Bone marrow (tissue), 2 donors: ENCODE data around the gene MOV10.

Experiments used
- DNase-seq, 2 donors: peaks; one replicate each; lab custom pipeline; 2025; lab: John Stamatoyannopoulos, UW

Gene MOV10

DNA sequence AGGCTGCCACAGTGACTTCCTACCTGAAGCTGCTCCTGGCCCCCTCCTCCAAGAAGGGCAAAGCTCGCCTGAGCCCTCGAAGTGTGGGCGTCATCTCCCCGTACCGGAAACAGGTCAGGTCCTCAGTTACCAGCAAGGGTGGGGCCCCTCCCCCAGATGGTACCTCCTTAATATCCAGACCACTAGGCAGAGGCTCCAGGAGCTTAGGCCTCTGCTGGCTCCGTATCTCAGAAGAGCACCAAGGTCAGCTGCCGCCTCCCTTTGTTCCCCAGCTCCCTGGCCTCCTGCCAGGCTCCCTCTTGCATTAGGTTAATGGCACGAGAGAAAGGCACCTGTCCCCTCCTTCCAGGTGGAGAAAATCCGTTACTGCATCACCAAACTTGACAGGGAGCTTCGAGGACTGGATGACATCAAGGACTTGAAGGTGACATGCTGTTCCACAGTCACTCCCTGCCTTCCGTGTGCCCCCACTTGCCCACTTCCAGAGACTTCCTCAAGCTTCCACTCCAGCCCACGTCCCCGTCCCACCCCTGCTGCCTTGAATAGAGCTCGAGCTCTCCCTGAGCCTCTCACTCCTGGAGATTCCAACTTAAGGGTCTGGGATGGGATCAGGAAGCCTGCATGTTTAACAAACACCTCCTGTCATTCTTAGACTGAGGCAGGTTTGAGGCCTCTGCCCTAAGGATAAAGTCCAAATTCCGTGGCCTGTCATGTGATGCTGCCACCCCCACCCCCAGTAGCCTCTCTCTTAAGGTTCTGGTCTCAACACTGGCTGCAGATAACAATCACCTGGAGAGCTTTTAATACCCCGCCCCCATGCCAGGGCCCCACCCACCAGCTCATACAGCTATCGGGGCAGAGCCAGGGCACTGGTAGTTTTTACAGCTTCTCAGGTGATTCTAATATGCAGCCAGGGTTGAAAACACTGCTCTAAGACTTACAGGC, 24.2 kb downstream of the MOV10 start:
- DNase-seq = no peak

GRCh38 chr1:112699425-112700144, 25.1 kb downstream of the MOV10 start:
- DNase-seq = no peak

DNA sequence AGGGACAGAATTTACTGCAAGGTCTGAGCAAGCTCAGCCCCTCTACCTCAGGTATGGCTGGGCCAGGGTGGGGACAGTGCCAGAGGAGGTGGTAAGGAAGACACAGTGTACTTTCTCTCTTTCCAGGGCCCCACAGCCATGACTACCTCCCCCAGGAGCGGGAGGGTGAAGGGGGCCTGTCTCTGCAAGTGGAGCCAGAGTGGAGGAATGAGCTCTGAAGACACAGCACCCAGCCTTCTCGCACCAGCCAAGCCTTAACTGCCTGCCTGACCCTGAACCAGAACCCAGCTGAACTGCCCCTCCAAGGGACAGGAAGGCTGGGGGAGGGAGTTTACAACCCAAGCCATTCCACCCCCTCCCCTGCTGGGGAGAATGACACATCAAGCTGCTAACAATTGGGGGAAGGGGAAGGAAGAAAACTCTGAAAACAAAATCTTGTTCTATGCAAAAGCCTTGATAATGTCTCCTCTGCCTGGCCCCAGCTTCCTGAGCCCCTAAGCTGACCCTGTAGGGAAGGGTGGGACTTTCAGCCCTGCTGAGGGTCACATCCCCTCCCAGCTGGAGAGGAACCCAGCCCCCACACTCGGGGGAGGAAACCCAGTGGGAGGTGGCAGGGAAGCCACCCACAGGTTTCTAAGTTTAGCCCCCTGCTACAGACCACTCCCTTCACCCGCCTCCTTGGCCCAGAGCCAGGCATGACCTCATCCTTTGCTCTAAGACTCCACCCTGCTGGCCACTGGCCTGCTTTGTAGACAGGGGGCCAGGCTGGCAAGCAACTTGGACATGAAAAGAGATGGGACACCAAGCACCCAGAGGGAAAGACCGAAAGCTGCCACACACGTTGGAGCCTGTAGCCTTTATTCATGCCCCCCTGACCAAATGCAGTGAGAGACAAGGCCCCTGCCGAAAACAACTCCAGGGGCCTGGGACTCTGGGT, 26.1 kb downstream of the MOV10 start:
- DNase-seq = peak; percentile 77 to 98

DNA sequence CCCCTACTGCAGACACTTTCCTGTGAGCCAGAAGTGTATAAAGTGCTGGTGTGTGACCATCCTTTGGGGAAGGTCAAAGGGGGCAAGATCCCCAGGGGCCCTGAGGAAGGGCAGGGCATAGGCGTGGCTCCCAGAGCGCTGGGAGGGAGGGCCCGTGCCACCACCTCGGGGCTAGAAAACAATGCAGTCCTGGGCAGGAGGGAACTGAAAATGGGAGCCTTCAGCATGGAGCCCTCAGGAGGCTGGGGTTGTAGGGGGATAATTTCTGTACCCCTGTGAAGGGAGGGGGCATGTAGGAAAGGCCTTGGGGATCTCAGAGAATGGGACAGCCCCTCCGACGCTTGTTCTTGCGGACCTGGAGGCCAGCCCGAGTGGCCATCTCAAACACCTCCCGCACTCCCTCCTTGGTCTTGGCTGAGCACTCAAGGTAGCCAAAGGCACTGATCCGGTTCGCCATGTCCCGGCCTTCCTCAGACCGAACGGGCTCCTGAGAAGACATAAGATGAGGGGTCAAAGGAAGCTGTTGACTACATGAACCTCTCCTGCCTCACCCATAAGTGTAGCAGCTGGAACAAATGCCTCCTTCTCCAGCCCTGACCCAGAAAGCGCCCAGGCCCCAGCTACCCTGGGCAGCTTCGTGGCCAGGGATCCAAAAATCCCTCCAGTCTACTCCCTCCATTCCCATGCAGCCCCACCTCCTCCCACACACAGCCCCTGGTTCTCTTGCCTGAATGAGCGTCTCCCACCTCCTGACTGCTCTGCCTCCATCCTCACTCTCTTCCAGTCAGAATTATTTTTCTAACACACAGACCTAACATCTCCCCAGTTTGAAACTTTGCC, 27.0 kb downstream of the MOV10 start:
- no peak for DNase-seq

DNA sequence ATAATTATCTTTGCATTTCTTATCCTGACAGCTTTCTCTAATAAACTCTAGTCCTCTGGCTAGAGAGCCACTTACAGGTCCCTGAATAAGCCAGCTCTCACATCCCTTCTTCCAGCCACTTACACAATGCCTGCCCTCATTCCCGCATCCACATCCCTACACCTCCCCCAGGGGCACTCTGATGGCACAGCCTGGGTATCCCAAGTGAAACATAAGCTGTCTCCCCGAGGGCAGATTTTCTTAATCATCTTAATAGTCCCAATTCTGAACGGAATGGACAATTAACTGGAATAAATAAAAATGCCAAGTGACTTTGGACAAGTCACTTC, 27.6 kb downstream of the MOV10 start:
- no peak for DNase-seq

DNA sequence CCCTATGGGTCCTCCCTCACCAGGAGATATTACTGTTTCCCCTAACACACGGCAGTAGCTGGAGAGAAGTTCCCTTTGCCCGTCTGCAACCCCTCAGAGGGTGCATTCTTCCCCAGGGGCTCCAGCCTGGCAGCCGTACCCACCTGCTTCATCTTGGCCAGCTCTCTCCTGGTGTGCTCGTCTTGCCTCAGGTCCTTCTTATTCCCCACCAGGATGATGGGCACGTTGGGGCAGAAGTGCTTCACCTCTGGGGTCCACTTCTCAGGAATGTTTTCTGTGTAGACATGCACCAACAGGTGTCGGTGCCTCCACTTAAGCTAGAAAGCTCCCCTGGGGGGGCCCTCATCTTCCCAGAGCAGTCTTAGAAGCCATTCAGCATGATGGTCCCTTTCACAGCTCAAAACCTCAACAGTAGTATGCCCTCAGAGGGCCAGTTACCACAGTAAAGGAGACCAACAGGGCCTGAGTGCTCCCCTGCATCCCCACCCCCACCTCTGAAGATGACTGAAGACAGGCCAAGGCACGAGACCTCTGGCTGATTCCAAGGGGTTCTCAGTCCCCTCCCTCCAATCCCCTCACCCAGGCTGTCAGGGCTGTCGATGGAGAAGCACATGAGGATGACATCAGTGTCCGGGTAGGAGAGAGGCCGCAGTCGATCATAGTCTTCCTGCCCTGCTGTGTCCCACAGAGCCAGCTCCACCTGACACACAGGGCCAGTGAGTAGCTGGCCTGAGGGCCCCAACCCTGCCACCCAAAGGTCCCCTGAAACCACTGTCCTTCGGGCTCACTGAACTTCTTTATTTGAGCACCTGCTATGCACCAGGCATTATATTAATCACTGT, 28.2 kb downstream of the MOV10 start:
- no peak for DNase-seq

- DNase-seq = no peak
Observed at GRCh38 chr1:112703706-112704105, 29.2 kb downstream of the MOV10 start.

GRCh38 chr1:112704391-112704933, 30.0 kb downstream of the MOV10 start:
- no peak for DNase-seq

- peak in 1 of 2 donors; percentile 53 for DNase-seq
Observed at GRCh38 chr1:112704934-112705627, 30.6 kb downstream of the MOV10 start.

DNA sequence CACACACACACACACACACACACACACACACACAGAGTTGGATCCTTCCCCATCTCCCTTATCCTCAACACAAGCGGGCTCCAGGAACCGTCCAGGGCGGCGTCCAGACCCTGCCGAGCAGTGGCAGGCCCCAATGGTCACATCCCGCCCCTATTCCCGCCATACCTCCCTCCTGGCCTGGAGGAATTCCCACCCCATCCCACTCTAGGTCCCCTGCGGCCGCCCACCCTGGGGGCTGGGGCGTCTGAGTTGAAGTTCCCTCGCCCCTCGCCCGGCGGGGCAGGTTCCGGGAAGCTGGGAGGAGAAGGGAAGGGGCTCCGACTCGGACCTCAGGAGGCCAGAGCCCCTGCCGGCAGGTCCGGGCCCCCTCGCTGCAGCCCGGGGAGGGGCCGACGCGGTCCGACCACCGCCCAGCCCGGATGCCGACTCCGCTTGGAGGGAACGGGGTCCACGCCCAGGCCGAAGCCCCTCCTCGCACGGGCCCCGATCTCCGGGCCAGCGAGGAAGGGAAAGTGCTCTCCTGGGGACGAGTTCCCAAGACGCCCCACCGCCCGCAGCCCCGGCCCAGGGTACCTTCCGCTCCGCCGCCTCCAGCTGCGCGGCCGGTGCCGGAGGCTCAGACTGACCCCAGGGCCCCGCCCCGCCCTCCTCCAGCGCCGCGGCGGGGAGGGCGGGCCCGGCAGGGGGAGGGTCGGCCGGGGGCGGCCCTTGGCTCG, 32.2 kb downstream of the MOV10 start, which contains the start of gene RHOC:
Gene RHOC (minus strand): TSS at position 623 of the 716 bp plus-strand sequence. CDS start 3,328 bp downstream, outside the sequence.
- no peak for DNase-seq

DNA sequence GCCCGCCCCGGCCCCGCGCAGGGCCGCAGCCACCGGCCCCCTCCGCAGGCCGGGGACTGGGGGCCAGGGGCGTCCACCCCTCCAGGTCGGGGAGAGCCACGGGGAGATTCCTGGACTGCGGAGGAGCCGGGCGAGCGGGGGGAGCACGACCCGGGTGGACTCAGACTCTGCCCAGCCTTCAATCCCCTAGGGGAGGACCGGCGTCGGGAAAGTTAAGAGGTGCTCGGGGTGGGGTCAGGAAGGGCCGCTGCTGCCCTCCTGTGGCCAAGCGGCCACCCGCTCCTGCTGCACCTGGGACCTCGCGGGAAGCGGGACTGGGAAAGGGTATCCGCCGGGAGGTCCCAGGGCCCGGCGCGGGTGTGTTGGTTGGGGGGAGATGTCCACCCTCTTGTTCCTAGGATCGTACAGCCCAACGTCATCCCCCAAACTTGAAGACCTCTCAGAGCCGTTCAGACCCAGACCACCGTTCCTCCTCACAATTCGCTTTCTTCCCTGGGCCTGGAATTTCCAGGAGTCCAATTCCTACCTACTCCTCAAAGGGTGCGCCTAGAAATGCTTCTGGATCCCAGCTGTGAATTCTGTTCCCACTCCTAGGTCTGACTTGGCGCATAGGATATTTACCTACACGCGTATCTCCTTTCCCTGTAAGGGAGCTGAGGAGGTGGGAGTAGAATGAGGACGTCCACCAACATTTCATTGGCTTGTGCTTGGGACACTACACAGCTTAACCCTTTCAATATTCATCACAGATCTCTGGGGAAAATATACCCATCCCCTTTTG, 33.0 kb downstream of the MOV10 start:
- DNase-seq = peak; percentile 41 to 50

DNA sequence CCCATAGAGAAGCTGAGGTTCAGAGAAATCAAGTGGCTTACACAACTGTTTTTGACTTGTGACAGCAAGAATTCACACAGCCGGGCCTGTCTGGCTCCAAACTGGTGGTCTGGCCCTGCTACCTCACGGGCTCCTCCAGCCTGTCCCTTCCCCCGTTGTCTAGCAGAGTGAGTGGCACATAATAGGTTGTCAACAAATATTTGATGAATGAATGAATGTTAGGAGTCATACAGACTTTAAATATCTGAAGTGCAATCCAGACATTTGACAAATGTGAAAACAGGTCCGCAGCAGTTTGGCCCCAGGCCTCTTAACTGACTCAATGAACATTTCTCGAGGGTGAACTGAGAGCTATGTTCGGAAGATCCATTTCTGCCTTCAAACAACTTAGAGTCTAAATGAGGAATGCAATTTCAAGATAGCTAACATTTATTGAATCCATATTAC, 33.6 kb downstream of the MOV10 start:
- DNase-seq = no peak

GRCh38 chr1:112708489-112708888, 34.0 kb downstream of the MOV10 start:
- DNase-seq = no peak

GRCh38 chr1:112710159-112710558, 35.7 kb downstream of the MOV10 start:
- no peak for DNase-seq

- no peak for DNase-seq
Observed at GRCh38 chr1:112710586-112710985, 36.1 kb downstream of the MOV10 start.

GRCh38 chr1:112711041-112711440, 36.6 kb downstream of the MOV10 start:
- DNase-seq = no peak

DNA sequence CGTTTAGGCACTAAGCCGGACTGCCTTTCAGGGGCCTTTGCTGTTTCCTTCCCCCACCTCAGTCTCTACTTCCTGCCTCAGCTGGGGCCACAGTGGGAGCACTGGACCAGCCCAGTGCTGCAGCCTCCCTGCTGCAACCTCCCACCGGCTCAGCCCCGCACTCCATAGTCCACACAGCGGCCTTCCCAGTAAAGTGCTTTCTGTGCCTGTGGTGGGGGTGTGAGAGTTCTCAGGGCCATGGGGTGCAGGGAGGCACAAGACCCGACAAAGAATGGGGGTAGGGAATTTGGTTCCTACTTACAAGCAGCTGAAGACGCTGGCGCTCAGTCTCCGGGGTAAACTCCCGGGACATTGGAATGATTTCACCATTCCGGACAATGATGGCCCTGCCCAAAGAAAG, 37.2 kb downstream of the MOV10 start:
- DNase-seq = no peak

- no peak for DNase-seq
Observed at GRCh38 chr1:112712191-112712590, 37.7 kb downstream of the MOV10 start.
